ENCODE measurements around the gene UMAD1.

UMAD1 gene

GRCh38 chr7:7793249-7793648 lies 152.7 kb downstream of the UMAD1 start:
- H3K4me3 ChIP-seq (replicated peaks; ENCODE audit: insufficient read depth, low read length): no peak overlapping the region
- no peak overlapping the region for H3K27ac ChIP-seq (replicated peaks)
- no peak for TF ChIP-seq REST (IDR thresholded peaks at IDR 0.05; ENCODE audit: insufficient replicate concordance, low read depth)
- TF ChIP-seq POLR2AphosphoS5 (IDR thresholded peaks at IDR 0.05; ENCODE audit: low read depth): no peak
- no peak for TF ChIP-seq GABPA (IDR thresholded peaks at IDR 0.05; ENCODE audit: low read depth)
- TF ChIP-seq SPI1 (IDR thresholded peaks at IDR 0.05; ENCODE audit: borderline replicate concordance, low read depth): no peak
- no peak for TF ChIP-seq CTCF (IDR thresholded peaks at IDR 0.05; ENCODE audit: insufficient read depth, low read length)
- no peak for DNase-seq (ENCODE audit: low read depth in 1 of 2, low spot score in 1 of 2)
- no peaks in the 10 kb centered on the region for H3K27me3 ChIP-seq (ENCODE audit: insufficient read depth, poor library complexity, severe bottlenecking)

- no peak for TF ChIP-seq REST (IDR thresholded peaks at IDR 0.05; ENCODE audit: insufficient replicate concordance, low read depth)
- TF ChIP-seq SPI1 (IDR thresholded peaks at IDR 0.05; ENCODE audit: borderline replicate concordance, low read depth): no peak
- no peak for TF ChIP-seq GABPA (IDR thresholded peaks at IDR 0.05; ENCODE audit: low read depth)
- TF ChIP-seq POLR2AphosphoS5 (IDR thresholded peaks at IDR 0.05; ENCODE audit: low read depth): no peak
- TF ChIP-seq CTCF (IDR thresholded peaks at IDR 0.05; ENCODE audit: insufficient read depth, low read length): no peak
- H3K27me3 ChIP-seq (ENCODE audit: insufficient read depth, poor library complexity, severe bottlenecking): no peaks in the 10 kb centered on the region
- no peak for DNase-seq (ENCODE audit: low read depth in 1 of 2, low spot score in 1 of 2)
- no peak overlapping the region for H3K27ac ChIP-seq (replicated peaks)
- no peak overlapping the region for H3K4me3 ChIP-seq (replicated peaks; ENCODE audit: insufficient read depth, low read length)
Observed at GRCh38 chr7:7793921-7794320, 153.4 kb downstream of the UMAD1 start.

- Histone ChIP-seq H3K27ac (replicated peaks) (no peak overlapping the region), H3K27me3 (ENCODE audit: insufficient read depth, poor library complexity, severe bottlenecking) (no peaks in the 10 kb centered on the region), H3K4me3 (replicated peaks; ENCODE audit: insufficient read depth, low read length) (no peak overlapping the region)
- DNase-seq (ENCODE audit: low read depth in 1 of 2, low spot score in 1 of 2): no peak
- TF ChIP-seq GABPA (IDR thresholded peaks at IDR 0.05; ENCODE audit: low read depth): no peak
- no peak for TF ChIP-seq CTCF (IDR thresholded peaks at IDR 0.05; ENCODE audit: insufficient read depth, low read length)
- no peak for TF ChIP-seq POLR2AphosphoS5 (IDR thresholded peaks at IDR 0.05; ENCODE audit: low read depth)
- no peak for TF ChIP-seq REST (IDR thresholded peaks at IDR 0.05; ENCODE audit: insufficient replicate concordance, low read depth)
- TF ChIP-seq SPI1 (IDR thresholded peaks at IDR 0.05; ENCODE audit: borderline replicate concordance, low read depth): no peak
Observed at GRCh38 chr7:7795203-7795602, 154.7 kb downstream of the UMAD1 start.

Measured in HL-60 (cell line).